ENCODE results near the gene PLXDC1. TPM values are rescaled to one million over a fixed set of nuclear protein-coding genes. Genes with fewer than 3 reads are reported as not detected.

The PLXDC1 gene
- total and polyA plus RNA-seq, 2 of the 13 experiments (the other 11 are each of a cell fraction or from before 2014, with no cell fraction given): not detected

- TF ChIP-seq, protein P1, sequence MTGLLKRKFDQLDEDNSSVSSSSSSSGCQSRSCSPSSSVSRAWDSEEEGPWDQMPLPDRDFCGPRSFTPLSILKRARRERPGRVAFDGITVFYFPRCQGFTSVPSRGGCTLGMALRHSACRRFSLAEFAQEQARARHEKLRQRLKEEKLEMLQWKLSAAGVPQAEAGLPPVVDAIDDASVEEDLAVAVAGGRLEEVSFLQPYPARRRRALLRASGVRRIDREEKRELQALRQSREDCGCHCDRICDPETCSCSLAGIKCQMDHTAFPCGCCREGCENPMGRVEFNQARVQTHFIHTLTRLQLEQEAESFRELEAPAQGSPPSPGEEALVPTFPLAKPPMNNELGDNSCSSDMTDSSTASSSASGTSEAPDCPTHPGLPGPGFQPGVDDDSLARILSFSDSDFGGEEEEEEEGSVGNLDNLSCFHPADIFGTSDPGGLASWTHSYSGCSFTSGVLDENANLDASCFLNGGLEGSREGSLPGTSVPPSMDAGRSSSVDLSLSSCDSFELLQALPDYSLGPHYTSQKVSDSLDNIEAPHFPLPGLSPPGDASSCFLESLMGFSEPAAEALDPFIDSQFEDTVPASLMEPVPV (CRISPR knock-in tag; IDR thresholded peaks at IDR 0.05): no peak
- TF ChIP-seq RORA (CRISPR knock-in tag; IDR thresholded peaks at IDR 0.05) (no peak), ETV5 (CRISPR knock-in tag; IDR thresholded peaks at IDR 0.05; ENCODE audit: borderline replicate concordance) (0 out of 2 replicates have a peak, but pooled peaks have one; percentile 12), SRSF1 (optimal IDR thresholded peaks at IDR 0.05; ENCODE audit: low read depth, low read length) (peak; percentile 32), ZBTB8A (CRISPR knock-in tag; IDR thresholded peaks at IDR 0.05; ENCODE audit: borderline replicate concordance, low read depth) (no peak), KMT2B (CRISPR knock-in tag; IDR thresholded peaks at IDR 0.05) (no peak; the same call in 1 of the 2 replicates), NBN (conservative IDR thresholded peaks at IDR 0.05) (no peak), ZNF225 (CRISPR knock-in tag; IDR thresholded peaks at IDR 0.05) (no peak), CCDC6 (CRISPR knock-in tag; IDR thresholded peaks at IDR 0.05) (no peak), SMAD9 (CRISPR knock-in tag; IDR thresholded peaks at IDR 0.05) (no peak), MXD4 (CRISPR knock-in tag; IDR thresholded peaks at IDR 0.05) (0 out of 2 replicates have a peak, but pooled peaks have one; percentile 45), GATAD2A (CRISPR knock-in tag; IDR thresholded peaks at IDR 0.05) (no peak), ZNF451 (CRISPR knock-in tag; IDR thresholded peaks at IDR 0.05) (no peak), ZNF24 (IDR thresholded peaks at IDR 0.05) (no peak), PLSCR1 (CRISPR knock-in tag; IDR thresholded peaks at IDR 0.05; ENCODE audit: borderline replicate concordance) (no peak), MTF2 (CRISPR knock-in tag; IDR thresholded peaks at IDR 0.05; ENCODE audit: borderline replicate concordance) (no peak), ZMAT5 (CRISPR knock-in tag; IDR thresholded peaks at IDR 0.05; ENCODE audit: borderline replicate concordance, low read depth) (no peak)
- TF ChIP-seq, protein P2, sequence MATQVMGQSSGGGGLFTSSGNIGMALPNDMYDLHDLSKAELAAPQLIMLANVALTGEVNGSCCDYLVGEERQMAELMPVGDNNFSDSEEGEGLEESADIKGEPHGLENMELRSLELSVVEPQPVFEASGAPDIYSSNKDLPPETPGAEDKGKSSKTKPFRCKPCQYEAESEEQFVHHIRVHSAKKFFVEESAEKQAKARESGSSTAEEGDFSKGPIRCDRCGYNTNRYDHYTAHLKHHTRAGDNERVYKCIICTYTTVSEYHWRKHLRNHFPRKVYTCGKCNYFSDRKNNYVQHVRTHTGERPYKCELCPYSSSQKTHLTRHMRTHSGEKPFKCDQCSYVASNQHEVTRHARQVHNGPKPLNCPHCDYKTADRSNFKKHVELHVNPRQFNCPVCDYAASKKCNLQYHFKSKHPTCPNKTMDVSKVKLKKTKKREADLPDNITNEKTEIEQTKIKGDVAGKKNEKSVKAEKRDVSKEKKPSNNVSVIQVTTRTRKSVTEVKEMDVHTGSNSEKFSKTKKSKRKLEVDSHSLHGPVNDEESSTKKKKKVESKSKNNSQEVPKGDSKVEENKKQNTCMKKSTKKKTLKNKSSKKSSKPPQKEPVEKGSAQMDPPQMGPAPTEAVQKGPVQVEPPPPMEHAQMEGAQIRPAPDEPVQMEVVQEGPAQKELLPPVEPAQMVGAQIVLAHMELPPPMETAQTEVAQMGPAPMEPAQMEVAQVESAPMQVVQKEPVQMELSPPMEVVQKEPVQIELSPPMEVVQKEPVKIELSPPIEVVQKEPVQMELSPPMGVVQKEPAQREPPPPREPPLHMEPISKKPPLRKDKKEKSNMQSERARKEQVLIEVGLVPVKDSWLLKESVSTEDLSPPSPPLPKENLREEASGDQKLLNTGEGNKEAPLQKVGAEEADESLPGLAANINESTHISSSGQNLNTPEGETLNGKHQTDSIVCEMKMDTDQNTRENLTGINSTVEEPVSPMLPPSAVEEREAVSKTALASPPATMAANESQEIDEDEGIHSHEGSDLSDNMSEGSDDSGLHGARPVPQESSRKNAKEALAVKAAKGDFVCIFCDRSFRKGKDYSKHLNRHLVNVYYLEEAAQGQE (IDR thresholded peaks at IDR 0.05; ENCODE audit: borderline replicate concordance in 1 of 2, low read depth in 1 of 2, low read length in 2 of 2): no peak
- TF ChIP-seq, protein P3, sequence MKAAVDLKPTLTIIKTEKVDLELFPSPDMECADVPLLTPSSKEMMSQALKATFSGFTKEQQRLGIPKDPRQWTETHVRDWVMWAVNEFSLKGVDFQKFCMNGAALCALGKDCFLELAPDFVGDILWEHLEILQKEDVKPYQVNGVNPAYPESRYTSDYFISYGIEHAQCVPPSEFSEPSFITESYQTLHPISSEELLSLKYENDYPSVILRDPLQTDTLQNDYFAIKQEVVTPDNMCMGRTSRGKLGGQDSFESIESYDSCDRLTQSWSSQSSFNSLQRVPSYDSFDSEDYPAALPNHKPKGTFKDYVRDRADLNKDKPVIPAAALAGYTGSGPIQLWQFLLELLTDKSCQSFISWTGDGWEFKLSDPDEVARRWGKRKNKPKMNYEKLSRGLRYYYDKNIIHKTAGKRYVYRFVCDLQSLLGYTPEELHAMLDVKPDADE (CRISPR knock-in tag; IDR thresholded peaks at IDR 0.05): no peak
- TF ChIP-seq, protein P4, sequence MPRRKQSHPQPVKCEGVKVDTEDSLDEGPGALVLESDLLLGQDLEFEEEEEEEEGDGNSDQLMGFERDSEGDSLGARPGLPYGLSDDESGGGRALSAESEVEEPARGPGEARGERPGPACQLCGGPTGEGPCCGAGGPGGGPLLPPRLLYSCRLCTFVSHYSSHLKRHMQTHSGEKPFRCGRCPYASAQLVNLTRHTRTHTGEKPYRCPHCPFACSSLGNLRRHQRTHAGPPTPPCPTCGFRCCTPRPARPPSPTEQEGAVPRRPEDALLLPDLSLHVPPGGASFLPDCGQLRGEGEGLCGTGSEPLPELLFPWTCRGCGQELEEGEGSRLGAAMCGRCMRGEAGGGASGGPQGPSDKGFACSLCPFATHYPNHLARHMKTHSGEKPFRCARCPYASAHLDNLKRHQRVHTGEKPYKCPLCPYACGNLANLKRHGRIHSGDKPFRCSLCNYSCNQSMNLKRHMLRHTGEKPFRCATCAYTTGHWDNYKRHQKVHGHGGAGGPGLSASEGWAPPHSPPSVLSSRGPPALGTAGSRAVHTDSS (CRISPR knock-in tag; conservative IDR thresholded peaks at IDR 0.05): no peak
Observed at GRCh38 chr17:39197380-39198185, 46.1 kb upstream of the PLXDC1 start, which contains the start of gene CACNB1 (continued).
